GM23338 (cell line): ENCODE measurements around the gene CYGB.

Experiments
- CREB1 ChIP-seq: fragments of 250-450 bp; sonication (Bioruptor Pico); IDR thresholded peaks from 2 replicates; pipeline ENCODE4 v1.5.0; 2020; ENCODE audit warnings: low read depth, mild to moderate bottlenecking, moderate library complexity
- CTCF ChIP-seq, 2 experiments: fragments of 200-600 bp in 1 of 2; sonication (generic) in 1 of 2; conservative IDR thresholded peaks; 2 replicates each; pipeline versions ENCODE4 v1.5.1 to v1.6.1; 2016 to 2017; ENCODE audit warnings: antibody characterized with exemption in 2 of 2, low read depth in 2 of 2, mild to moderate bottlenecking in 2 of 2, moderate library complexity in 1 of 2
- EZH2 ChIP-seq: fragments of 200-600 bp; sonication (generic); IDR thresholded peaks from one replicate; pipeline ENCODE4 v1.8.0; 2017; ENCODE audit warnings: antibody characterized with exemption, mild to moderate bottlenecking, low read depth; ENCODE audit not compliant: unreplicated experiment
- JUNB ChIP-seq: IDR thresholded peaks from one replicate; pipeline ENCODE4 v1.6.1; 2016; ENCODE audit warnings: antibody characterized with exemption; ENCODE audit not compliant: unreplicated experiment
- POLR2AphosphoS5 ChIP-seq: IDR thresholded peaks from 2 replicates; pipeline ENCODE4 v1.6.1; 2016; ENCODE audit warnings: antibody characterized with exemption, low read depth
- REST ChIP-seq: IDR thresholded peaks from one replicate; pipeline ENCODE4 v1.6.1; 2018; ENCODE audit warnings: antibody characterized with exemption; ENCODE audit not compliant: unreplicated experiment
- ZNF114 ChIP-seq: fragments of 250-450 bp; sonication (Bioruptor Pico); IDR thresholded peaks from 2 replicates; pipeline ENCODE4 v1.5.0; 2020; ENCODE audit warnings: mild to moderate bottlenecking, moderate library complexity

- TF ChIP-seq EZH2 (no peak), CTCF (conservative IDR thresholded peaks at IDR 0.05; ENCODE audit: low read depth in 2 of 2) (no peak), POLR2AphosphoS5 (no peak), ZNF114 (CRISPR knock-in tag) (no peak), REST (no peak), CREB1 (CRISPR knock-in tag) (no peak), JUNB (no peak)
These were observed 22.7 kb upstream of the CYGB start for GRCh38 chr17:76560036-76560876.
